Measurements from ENCODE around the gene LARP4. TPM values are rescaled to one million over a fixed set of nuclear protein-coding genes. Genes with fewer than 3 reads are reported as not detected.
A peak's percentile ranks its signal among the peaks of the same experiment; 100 is the strongest.

LARP4 gene
- total and polyA plus RNA-seq, 9 of the 15 experiments (the other 6 are each of a cell fraction or from before 2014, with no cell fraction given): 31.6 to 84.5 (median 52.4) TPM

- CTCF ChIA-PET (ENCODE audit: low intra/inter-chr PET ratio): no interaction called here
- Histone ChIP-seq H3K9ac (ENCODE audit: insufficient read depth in 1 of 2, low read depth in 2 of 2, low read length in 2 of 2) (no peak overlapping the region), H3K36me3 (ENCODE audit: control insufficient read depth, insufficient read depth, low read length) (no peaks in the 10 kb centered on the region; the same call in 2 of the 3 replicates), H3K27me3 (ENCODE audit: control insufficient read depth in 2 of 2, insufficient read depth in 2 of 2, low read length in 2 of 2) (no peaks in the 10 kb centered on the region), H3K9me1 (ENCODE audit: control insufficient read depth, insufficient read depth, low read length) (no peaks in the 10 kb centered on the region), H2AFZ (ENCODE audit: low read depth, low read length) (no peak overlapping the region), H3K79me2 (ENCODE audit: control insufficient read depth, insufficient read depth, low read length) (peaks cover 15% of the 10 kb centered on the region), H4K20me1 (replicated peaks; ENCODE audit: control insufficient read depth, insufficient read depth, low read length) (no peaks in the 10 kb centered on the region), H3K4me1 (replicated peaks in 1 of 2; ENCODE audit: control insufficient read depth in 2 of 2, insufficient read depth in 2 of 2, low read length in 2 of 2) (no peaks in the 10 kb centered on the region), H3K4me2 (ENCODE audit: insufficient read depth, low read length) (no peak overlapping the region), H3K9me3 (replicated peaks; ENCODE audit: control insufficient read depth, insufficient read depth, low read depth, low read length) (no peaks in the 10 kb centered on the region), H3K27ac (ENCODE audit: extremely low read depth, low read depth, low read length) (no peak overlapping the region), H3K4me3 (no peak overlapping the region)
- no TSS peak for BruUV-seq (replicated peaks)
- ATAC-seq (no peak), FAIRE-seq (no peak), DNase-seq (ENCODE audit: extremely low read depth in 1 of 4, low spot score in 3 of 4) (no peak)
- POLR2A ChIA-PET: interaction anchor here (0.7 kb wide), 1 partner anchor 10 kb away, joined by 4 read pairs; no protein-coding TSS in a partner anchor
- TF ChIP-seq NR1H2 (CRISPR knock-in tag; IDR thresholded peaks at IDR 0.05) (no peak), CBFB (CRISPR knock-in tag; IDR thresholded peaks at IDR 0.05) (no peak), ATF3 (IDR thresholded peaks at IDR 0.05) (peak; percentile 36; the same call in 1 of the 2 replicates), ATF3 (CRISPR knock-in tag; conservative IDR thresholded peaks at IDR 0.05) (no peak), ZBTB9 (CRISPR knock-in tag; IDR thresholded peaks at IDR 0.05) (no peak)
- 92% methylated on average over 3 of the region's 3 CpGs for WGBS (ENCODE audit: insufficient coverage, low coverage, missing lambda C conversion rate)
- in situ Hi-C loops (cut with MboI) (no loop called here), intact Hi-C loops (cut with micrococcal nuclease) (no loop called here)
Observed at GRCh38 chr12:50397117-50397650, 3.5 kb upstream of the LARP4 start.
